Activated CD4-positive, alpha-beta T cell treated with anti-CD3 and anti-CD28 coated beads, Interleukin-2, Interleukin-6, amounts not matched to agents 100 ng/mL and 50 ng/mL, durations not matched to agents 16 hours and 8 hours (primary cell): ENCODE results near the gene IPO5.
"Not testable (repeated sequence)": the region's sequence is repeated elsewhere in the genome, so short reads cannot be mapped to it uniquely, and the experiment has no call there.

Source experiments
- DNase-seq: peaks from one replicate; pipeline ENCODE4 v3.0.0-alpha.2; 2020

The IPO5 gene

DNA sequence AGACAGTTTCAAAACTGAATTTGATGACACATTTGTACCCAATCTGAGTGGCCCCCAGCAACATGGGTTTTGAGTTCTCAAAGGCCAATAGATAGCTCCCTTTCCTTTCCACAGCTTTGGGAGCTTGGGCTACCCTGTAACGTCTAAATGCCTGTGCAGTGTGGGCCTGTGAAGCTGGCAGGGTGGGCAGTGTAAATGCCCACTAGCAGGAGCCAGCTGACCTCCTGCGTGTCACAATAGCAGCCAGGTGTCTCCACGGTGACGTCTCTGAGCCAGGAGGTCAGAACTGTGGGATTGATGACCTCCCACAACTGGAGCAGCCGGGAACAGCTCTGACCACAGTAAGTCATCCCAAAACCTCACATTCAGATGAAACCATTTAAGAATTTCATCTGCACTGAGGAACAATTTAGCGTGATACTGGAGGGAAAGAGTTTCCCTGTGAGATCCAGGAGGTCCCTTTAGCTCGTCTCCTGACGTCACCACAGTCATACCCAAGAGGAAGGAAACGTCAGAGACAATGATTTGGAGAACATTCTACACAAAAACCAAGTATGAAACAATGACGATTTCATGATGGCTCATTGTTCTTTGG, at the start of gene IPO5:
IPO5 (plus strand) TSS at position 300 of the 595 bp plus-strand sequence. CDS start 23,022 bp downstream, outside the sequence.
- no peak for DNase-seq

- DNase-seq, result no peak
These were observed 49.4 kb upstream of the IPO5 start for GRCh38 chr13:97904059-97904458.

- no peak for DNase-seq
These were observed 48.0 kb upstream of the IPO5 start for GRCh38 chr13:97905517-97905916.

DNA sequence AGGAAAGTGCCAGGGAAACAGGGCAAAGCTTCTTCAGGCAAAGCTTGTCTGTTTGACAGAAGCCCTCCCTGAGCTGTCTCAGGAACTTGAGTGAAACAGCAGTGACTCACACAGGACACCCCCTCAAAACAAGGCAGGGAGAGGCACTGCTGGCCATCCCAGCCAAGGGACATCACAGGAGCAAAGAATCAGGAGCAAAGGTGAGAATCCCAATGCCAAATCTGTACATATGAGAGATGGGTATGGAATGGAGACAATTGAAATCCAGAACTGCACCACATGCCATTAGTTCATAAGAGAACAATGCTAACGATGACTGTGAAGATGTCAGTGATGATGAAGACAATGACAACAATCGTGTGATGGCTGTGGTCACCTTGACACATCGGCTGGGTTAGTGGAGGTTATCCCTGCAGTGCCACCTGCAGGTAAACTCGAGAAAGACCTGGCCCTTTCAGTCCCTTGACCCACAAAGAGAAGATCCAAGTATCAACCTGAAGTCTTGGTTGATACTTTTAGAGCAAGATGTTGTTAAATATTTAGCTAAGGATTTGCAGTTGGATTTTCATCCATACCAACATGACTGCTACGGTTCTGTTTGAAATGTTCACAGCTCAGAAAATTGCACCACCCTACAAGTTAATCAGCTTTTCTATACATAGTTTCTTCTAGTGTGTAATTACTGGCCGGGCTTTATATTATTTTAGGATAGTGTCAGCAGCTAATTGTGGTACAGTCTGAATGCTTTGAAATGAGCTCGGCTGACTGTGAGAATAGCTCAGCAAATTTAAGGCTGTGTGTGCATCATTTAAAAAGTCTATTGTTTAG, 42.0 kb upstream of the IPO5 start:
- peak; percentile 23 for DNase-seq

DNA sequence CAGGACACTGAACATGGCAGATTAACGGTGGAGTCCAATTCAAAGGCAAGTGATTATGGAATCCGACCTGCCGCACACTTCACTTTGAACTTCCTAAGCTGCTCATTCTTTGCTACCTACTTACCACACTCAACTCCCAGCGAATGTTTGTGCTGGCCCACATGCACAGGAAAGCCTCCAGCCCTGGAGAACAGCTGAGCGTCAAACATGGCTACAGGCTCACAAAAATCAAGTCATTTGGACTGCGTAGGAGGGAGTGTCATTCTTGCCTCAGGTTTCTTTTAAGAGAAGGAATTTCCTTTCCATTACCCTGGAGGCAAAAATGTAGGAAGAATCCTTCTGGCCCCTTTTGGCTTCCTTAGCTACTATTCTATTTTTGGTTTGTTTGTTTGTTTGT, 41.3 kb upstream of the IPO5 start:
- no peak for DNase-seq

DNA sequence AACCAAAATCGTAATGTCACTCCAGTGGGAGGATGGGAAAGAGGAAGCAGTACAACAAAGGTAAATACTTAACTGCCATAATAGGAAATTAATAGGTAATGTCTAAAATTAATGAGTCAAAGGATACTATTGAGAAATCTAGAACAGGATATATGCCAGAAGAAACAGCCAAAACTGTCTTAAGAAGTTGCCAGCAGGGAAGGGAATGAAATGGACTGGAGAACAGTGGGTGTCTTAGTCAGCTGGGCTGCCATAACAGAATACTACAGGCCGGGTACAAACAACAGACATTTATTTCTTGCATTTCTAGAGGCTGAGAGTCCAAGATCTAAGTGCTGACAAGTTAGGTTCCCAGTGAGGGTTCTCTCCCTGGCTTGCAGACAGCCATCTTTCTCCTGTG, 40.3 kb upstream of the IPO5 start:
- DNase-seq, result no peak

- DNase-seq, result no peak
These were observed 38.9 kb upstream of the IPO5 start for GRCh38 chr13:97914540-97914939.

DNA sequence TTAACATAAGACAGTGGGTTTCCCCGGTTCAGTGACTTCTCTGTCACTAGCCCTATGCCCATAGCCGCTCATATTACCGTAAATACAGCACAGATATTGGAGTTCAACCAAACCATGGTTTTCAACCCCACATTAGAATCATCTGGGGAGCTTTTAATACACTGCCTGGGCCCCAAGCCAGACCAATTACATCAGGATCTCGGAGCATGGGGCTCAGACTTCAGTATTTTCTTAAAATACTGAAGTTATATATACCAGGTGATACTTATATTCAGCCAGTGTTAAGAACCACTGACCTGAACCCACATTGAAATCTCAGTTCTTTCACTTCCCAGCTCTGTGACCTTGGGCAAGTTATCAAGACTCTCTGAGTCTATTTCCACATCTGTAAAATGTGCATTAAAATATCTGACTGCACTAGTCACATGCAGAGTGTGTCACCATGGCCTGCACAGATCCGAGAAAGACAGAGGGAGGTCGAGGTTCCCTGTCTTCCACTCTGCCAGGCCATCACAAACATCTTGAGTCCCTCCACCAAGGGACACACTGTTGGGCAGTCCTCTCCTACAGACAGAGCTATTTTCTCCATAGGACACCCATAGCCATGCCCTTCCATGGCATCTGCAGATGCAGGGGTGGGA, 32.2 kb upstream of the IPO5 start:
- no peak for DNase-seq

DNA sequence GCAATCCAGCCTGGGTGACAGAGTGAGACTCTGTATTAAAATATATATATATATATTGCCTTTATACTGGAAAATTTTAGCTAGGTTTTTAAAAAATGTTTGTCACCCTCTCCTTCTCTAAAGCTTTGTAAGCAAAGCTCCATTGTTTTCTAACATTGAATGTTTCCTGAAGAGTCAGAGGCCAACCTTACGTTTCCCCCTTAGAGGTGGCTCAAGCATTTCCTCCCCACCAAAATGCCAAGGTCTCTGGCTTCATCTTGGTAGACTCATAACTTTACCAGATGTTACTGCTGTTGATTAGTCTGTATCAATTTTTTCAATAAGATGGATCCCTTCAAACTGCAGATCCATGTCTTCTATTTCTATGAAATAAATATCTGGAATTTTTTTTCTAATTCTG, 25.2 kb upstream of the IPO5 start:
- DNase-seq, result no peak

GRCh38 chr13:97932036-97932435, 21.4 kb upstream of the IPO5 start:
- no peak for DNase-seq

GRCh38 chr13:97932647-97933046, 20.8 kb upstream of the IPO5 start:
- no peak for DNase-seq

DNA sequence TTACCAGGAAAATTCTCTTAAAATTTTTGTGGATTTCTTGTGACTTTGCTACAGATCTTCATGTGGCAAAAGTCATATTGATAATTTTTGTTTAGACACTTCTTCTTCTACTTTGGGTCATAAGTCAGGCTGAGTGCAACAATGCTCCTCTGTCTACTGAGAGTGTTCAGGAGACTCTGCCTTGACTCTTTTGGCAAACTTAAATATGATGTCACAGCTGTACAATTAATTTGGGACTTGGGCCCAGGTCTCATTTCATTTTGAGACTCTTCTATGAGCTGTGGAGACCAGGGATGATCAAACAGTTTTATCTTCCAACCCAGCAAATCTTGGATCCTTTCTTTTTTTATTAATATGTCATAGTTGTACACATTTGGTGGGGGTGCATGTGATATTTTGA, 19.7 kb upstream of the IPO5 start:
- no peak for DNase-seq

DNA sequence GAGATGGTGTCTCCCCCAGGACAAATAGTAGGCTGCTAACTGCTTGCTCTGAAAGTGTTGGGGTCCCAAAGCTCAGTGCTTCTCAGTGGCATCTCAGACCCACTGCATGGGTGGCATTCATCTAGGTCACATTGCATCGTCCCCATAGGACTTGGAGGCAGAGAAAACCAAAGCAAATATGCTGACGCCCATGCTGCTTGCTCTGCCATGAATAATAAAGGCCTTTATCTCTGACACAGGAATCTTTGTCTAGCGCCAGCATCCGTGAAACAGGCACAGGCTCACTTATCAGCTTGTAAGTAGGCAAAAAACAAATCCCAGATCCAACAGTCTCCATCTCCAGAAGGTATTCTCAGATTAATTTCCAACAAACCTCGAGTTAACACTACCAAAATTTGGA, 18.9 kb upstream of the IPO5 start:
- no peak for DNase-seq

GRCh38 chr13:97935071-97935470, 18.4 kb upstream of the IPO5 start:
- no peak for DNase-seq

GRCh38 chr13:97936036-97936435, 17.4 kb upstream of the IPO5 start:
- no peak for DNase-seq

GRCh38 chr13:97938706-97939475, 14.6 kb upstream of the IPO5 start:
- DNase-seq, result no peak

DNA sequence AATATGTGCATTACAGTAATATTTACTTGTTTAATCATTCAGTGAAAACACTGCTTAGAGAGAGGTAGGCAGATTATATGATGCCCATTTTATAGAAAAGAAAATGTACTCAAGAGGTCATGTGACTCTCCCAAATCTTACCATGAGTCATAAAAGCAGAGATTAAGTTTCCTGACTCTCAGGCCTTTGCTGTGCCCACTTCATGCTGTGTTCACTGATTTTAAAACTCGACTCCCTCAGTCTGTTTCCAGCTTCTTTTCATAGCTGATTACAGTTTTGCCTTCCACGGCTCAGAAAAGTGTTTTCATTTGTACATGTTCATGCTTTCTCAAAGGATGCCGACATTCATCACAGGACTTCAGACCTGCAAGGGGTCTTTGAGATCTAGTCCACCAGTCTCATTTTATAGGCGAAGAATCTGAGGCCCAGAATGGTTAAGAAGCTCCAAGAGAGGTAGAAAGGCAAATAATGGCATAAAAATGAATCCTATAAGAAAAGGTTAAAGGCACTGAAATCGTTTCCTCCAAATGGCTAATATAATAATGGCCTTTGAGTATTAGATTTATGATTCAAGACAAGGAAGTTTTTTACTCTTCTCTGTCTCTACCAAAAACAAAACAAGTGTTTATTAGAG, 9.0 kb upstream of the IPO5 start:
- no peak for DNase-seq

- no peak for DNase-seq
These were observed 8.1 kb upstream of the IPO5 start for GRCh38 chr13:97945342-97945741.

DNA sequence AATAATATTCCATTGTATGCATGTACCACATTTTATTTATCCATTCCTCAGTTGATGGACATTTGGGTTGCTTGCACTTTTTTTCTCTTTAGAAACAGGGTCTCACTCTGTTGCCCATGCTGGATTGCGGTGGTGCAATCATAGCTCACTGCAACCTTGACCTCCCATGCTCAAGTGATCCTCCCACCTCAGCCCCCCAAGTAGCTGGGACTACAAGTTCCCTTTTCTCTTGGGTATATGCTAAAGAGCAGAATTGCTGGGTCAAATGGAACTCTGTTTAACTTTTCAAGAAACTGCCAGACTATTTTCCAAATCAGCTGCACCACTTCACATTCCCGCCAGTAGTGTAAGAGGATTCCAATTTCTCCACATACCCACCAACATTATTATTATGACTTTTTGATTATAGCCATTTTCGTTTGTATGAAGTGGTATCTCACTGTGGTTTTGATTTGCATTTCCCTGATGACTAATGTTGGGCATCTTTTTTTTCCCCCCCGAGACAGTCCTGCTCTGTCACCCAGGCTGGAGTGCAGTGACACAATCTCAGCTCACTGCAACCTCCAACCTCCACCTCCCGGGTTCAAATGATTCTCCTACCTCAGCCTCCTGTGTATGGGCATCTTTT, 7.6 kb upstream of the IPO5 start:
- DNase-seq, result peak; percentile 4

DNA sequence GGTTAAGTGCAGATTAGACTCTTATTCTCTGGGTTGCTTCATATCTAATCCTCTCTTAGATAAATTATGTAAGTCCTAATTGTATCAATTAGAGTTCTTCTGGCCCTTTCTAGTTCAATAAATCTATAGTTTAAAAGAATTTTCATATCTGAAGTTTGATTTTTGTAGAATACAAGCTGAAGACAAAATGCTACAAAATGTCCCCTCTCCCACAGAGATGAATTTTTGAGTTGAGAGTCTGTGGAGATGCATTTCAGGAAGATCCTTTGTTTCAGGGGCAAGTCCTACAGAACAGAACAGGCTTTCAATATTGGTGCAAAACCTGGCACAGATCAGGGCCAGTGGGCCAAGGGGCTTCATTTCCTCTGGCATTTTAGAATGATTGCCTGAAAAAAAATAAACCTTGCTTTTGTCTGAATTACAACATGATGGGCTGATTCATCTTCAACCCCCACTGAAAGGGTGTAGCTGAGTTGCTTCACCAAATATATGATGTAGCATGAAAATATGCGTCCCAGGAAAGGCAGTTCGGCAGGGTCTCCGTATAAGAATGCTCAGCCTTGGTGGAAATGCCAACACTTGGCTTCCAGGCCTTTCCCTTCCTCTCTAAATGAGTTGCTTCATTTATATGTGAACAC, 6.4 kb upstream of the IPO5 start:
- no peak for DNase-seq

DNA sequence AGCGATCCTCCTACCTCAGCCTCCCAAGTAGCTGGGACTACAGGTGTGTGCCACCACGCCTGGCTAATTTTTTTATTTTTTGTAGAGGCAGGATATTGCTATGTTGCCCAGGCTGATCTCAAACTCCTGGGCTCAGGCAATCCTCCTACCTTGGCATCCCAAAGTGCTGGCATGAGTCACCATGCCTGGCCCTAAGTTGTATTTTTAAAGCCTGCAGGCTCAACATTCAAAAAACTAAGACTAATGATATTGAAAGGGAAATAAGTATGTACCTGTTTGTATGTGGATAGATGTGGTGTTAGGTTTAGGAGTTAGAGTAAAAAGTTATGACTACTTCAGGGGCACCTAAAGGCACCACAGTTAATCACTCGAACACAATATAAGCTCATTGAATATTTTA, 5.4 kb upstream of the IPO5 start:
- DNase-seq, result no peak

DNA sequence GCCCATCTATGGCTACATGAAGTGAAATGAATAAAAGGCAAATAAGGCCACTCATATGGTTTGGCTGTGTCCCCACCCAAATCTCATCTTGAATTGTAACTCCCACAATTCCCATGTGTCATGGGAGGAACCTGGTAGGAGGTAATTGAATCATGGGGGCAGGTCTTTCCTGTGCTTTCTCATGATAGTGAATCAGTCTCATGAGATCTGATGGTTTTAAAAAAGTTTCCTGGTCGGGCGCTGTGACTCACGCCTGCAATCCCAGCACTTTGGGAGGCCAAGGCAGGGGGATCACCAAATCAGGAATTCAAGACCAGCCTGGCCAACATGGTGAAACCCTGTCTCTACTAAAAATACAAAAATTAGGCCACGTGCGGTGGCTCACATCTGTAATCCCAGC, 4.2 kb upstream of the IPO5 start:
- not testable (repeated sequence) for DNase-seq
